Skeletal muscle tissue (tissue), 4 donors: ENCODE results near the gene NMRAL1. TPM values are rescaled to one million over a fixed set of nuclear protein-coding genes. Genes with fewer than 3 reads are reported as not detected.

Experiments
- H3K27ac ChIP-seq: one replicate; pipeline ENCODE4 v1.7.0; 2013; ENCODE audit warnings: mild to moderate bottlenecking, low read depth, low read length, inconsistent platforms
- H3K27me3 ChIP-seq, 3 donors: one replicate each; pipeline ENCODE4 v1.7.0; 2013; ENCODE audit warnings: low read length in 3 of 3; ENCODE audit not compliant: control insufficient read depth in 3 of 3, insufficient read depth in 3 of 3
- H3K36me3 ChIP-seq, 3 donors: one replicate each; pipeline ENCODE4 v1.7.0; 2013; ENCODE audit warnings: low read length in 3 of 3; ENCODE audit not compliant: control insufficient read depth in 3 of 3, insufficient read depth in 3 of 3
- H3K4me1 ChIP-seq, 3 donors: one replicate each; pipeline ENCODE4 v1.7.0; 2013; ENCODE audit warnings: low read length in 3 of 3, mild to moderate bottlenecking in 3 of 3; ENCODE audit not compliant: control insufficient read depth in 3 of 3, insufficient read depth in 3 of 3
- H3K4me3 ChIP-seq, 3 donors: one replicate each; pipeline ENCODE4 v1.7.0; 2013; ENCODE audit warnings: low read length in 3 of 3
- H3K9ac ChIP-seq, 3 donors: one replicate each; pipeline ENCODE4 v1.7.0; 2013; ENCODE audit warnings: low read length in 3 of 3, mild to moderate bottlenecking in 3 of 3, moderate library complexity in 2 of 3, low read depth in 1 of 3
- H3K9me3 ChIP-seq, 3 donors: one replicate each; pipeline ENCODE4 v1.7.0; 2013; ENCODE audit warnings: low read length in 3 of 3; ENCODE audit not compliant: control insufficient read depth in 3 of 3
- total RNA-seq: library from RNA; depleted of rRNA; stranded (reverse); fragments of >200 nt; gene quantifications from one replicate; pipeline ENCODE4 v1.2.3, GENCODE V29; 2014
- donor health status: Osteomylitis.

NMRAL1 gene
- total RNA-seq, 1 donor from 2014 or later: 14.1 TPM

DNA sequence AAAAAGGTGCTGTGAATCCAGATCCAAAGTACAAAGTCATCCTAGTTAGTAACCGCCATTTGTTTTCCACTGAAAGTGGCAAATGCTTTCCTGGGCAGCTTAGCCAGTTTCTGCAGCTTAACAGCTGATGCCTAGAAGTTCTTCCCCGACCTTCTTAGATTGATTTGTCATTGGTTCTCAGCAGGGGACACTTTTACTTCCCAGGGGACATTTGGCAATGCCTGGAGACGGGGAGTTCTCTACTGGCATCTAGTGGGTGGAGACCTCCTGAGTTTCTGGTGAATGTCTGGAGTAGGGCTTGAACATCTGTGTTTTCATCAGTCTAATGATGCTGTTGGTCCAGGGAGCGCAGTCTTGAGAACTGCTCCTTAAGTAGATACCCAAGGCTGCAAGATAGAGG lies 41.2 kb downstream of the NMRAL1 start:
- Histone ChIP-seq H3K27me3 (no peaks in the 10 kb centered on the region), H3K9ac (no peak overlapping the region), H3K9me3 (no peaks in the 10 kb centered on the region), H3K36me3 (peaks cover 10 to 42% (median 27%) of the 10 kb centered on the region in 3 donors), H3K27ac (no peak overlapping the region), H3K4me1 (no peaks in the 10 kb centered on the region), H3K4me3 (no peak overlapping the region)

DNA sequence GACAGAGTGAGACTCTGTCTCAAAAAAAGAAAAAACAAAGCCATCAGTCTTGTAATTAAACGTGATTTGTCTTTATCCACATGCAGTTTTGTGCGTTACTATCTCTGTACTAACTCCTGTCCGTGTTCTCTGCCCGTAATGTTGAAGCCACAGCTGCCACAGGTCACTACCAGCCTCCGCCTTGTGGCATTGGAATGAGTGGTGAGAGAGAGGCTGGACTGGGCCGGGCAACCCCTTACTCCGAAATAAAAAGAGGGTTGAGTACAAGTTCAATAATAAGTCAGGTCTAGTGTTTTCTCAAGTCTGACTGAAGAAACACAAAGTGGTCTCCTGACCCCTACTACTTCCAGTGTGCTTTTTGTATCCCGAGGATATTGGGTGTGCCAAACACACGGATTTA lies 43.4 kb downstream of the NMRAL1 start:
- H3K4me3 ChIP-seq: no peak overlapping the region
- no peaks in the 10 kb centered on the region for H3K9me3 ChIP-seq
- H3K27me3 ChIP-seq: no peaks in the 10 kb centered on the region
- H3K36me3 ChIP-seq: peaks cover 2 to 25% (median 17%) of the 10 kb centered on the region in 3 donors
- H3K4me1 ChIP-seq: peaks cover 10 to 15% (median 10%) of the 10 kb centered on the region in 3 donors
- H3K27ac ChIP-seq: no peak overlapping the region
- no peak overlapping the region for H3K9ac ChIP-seq

DNA sequence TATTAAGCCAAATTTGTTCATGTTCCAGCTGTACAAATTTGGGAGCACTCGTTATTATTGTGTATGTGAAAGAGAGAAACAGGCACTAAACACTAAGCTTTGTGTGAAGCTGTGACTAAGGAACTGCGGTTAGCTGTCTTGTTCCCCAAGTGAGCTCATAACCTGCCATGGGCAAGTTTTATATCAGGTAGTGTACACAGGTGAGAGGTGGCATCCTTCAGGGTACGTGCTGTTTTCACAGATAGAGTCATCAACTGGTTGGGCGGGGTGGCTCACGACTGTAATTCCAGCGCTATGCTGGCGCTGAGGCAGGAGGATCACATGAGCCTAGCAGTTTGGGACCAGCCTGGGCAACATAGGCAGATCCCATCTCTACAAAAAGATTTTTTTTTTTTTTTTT lies 45.9 kb downstream of the NMRAL1 start:
- Histone ChIP-seq H3K27ac (no peak overlapping the region), H3K4me1 (peaks cover 13 to 26% (median 14%) of the 10 kb centered on the region in 3 donors), H3K36me3 (peaks cover 2 to 12% (median 8%) of the 10 kb centered on the region in 3 donors), H3K9ac (no peak overlapping the region), H3K4me3 (no peak overlapping the region), H3K27me3 (no peaks in the 10 kb centered on the region), H3K9me3 (no peaks in the 10 kb centered on the region)

DNA sequence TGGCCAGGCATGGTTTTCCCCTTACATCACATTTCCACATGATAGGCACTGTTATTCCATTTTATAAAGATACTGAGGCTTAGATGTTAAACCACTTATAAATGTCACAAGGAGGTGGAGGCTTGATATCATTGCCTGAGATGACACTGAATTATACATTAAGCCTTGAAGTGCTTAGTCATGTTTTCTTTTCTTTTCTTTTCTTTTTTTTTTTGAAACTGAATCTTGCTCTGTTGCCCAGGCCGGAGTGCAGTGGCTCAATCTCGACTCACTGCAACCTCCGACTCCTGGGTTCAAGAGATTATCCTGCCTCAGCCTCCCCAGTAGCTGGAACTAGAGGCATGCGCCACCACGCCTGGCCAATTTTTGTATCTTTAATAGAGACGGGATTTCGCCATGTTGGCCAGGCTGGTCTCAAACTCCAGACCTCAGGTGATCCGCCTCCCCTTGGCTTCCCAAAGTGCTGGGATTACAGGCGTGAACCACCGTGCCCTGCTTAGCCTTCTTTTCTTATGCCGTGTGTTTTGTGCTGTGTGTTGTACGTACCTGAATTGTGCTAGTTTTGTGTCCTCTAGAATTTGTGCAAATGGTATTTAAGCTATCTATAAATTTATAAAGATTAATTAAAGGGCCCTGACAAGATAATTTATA lies 47.6 kb downstream of the NMRAL1 start:
- H3K27ac ChIP-seq: peak overlapping the region; percentile 87
- H3K9ac ChIP-seq: peak overlapping the region; percentile 91 to 97 (median 93)

DNA sequence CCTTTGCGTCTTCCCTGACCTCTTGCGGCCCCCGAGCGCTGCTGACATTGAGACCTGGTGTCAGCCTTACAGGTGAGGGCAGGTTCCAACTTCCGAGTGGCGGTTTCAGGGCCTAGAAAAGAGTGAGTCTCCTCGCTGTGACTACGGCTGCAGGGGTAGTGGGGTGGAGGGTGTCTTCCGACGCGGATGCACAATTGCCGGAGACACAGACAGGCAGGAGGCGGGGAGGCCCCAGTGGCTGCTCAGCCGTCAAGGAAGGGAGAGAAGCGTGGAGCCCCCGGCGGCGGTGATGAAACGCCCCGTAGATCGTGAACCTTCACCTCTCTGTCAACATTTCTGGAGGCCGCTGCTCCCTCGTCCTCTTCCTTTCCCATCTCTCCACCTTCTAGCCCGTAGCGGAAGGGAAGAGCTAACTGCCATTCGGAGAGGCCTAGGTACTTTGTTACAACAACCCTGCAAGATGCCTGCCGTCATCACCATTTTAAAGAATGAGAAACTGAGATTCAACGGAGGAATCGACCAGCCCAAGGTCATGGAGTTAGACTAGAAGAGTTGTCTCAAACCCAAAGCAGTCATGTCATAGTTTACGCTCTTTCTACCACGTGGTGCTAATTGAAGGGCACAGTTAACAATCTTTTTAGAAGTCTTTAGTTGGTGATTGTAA lies 48.3 kb downstream of the NMRAL1 start:
- peak overlapping the region; percentile 99 to 100 (median 100) for H3K4me3 ChIP-seq
- H3K27me3 ChIP-seq: no peaks in the 10 kb centered on the region
- H3K27ac ChIP-seq: peak overlapping the region; percentile 87
- H3K9me3 ChIP-seq: no peaks in the 10 kb centered on the region
- H3K4me1 ChIP-seq: peaks cover 13 to 26% (median 14%) of the 10 kb centered on the region in 3 donors
- H3K36me3 ChIP-seq: peaks cover 2 to 4% (median 4%) of the 10 kb centered on the region in 3 donors
- H3K9ac ChIP-seq: peak overlapping the region; percentile 91 to 97 (median 93)

More for the DNA sequence above, 47.6 kb downstream of the NMRAL1 start:
- Histone ChIP-seq H3K9me3 (no peaks in the 10 kb centered on the region), H3K27me3 (no peaks in the 10 kb centered on the region), H3K4me1 (peaks cover 13 to 26% (median 14%) of the 10 kb centered on the region in 3 donors), H3K4me3 (peak overlapping the region; percentile 99 to 100 (median 100)), H3K36me3 (peaks cover 2 to 8% (median 7%) of the 10 kb centered on the region in 3 donors)

DNA sequence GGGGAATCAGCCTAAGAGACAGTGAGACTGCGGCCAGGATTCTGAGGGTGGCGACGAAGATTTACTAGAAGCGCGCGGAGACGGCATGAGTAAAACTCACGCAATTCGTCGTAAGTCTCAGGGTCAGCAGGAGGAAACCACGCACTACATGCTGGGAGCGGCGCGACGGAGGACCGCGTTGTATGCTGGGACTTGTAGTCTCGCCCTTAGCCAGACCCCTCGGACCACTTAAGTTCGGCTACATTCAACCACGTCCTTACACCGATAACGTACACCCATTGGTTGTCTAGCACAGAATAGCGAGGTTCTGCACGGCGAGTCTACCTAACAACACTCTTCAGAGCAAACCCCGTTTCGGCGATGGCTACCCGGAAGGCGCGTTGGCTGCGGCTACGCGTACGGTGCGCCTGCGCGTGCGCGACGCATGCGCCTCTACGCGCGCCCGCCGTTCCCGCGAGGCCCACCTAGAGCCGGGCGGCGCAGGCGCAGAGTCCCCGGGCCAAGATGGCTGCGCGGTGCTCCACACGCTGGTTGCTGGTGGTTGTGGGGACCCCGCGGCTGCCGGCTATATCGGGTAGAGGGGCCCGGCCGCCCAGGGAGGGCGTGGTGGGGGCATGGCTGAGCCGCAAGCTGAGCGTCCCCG lies 48.9 kb downstream of the NMRAL1 start, which contains the start of gene DNAJA3:
Gene DNAJA3, plus strand, starts transcription at position 491 of the 643 bp plus-strand sequence. Its CDS starts 14 bp downstream, at position 505.
- H3K27me3 ChIP-seq: no peaks in the 10 kb centered on the region
- peak within 1 kb of the TSS; percentile 99 to 100 (median 100) for H3K4me3 ChIP-seq
- H3K27ac ChIP-seq: peak within 1 kb of the TSS; percentile 87
- H3K9me3 ChIP-seq: no peaks in the 10 kb centered on the region
- H3K4me1 ChIP-seq: peaks cover 13 to 26% (median 14%) of the 10 kb centered on the region in 3 donors
- peaks cover 0 to 2% (median 0%) of the 10 kb centered on the region in 3 donors for H3K36me3 ChIP-seq
- H3K9ac ChIP-seq: peak within 1 kb of the TSS; percentile 91 to 99 (median 97)

DNA sequence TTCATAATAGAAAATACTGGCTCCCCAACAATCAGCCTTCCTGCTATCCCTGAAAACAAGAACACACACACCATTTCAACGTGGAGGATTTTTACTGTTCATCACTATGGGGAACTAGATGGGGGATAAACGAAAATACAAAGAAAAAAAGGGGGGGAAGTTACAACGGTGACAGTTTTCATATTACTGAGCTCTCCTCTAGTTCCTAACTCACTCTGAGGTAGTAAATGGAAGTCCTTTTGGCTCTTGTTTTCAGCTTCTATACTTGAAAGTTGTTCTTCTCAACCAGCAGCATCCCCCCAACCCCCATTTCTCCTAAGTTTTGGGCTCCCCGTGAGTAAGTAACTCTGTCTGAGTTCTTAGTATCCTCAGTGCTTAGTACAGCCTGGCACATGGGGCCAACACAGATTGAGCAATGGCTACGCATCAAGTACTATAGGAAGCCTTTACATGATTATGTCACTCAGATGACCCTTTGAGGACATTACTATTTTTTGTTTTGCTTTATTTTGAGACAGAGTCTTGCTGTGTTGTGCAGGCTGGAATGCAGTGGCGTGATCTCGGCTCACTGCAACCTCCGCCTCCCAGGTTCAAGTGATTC lies 53.8 kb downstream of the NMRAL1 start:
- H3K36me3 ChIP-seq: no peaks in the 10 kb centered on the region
- no peak overlapping the region for H3K27ac ChIP-seq

DNA sequence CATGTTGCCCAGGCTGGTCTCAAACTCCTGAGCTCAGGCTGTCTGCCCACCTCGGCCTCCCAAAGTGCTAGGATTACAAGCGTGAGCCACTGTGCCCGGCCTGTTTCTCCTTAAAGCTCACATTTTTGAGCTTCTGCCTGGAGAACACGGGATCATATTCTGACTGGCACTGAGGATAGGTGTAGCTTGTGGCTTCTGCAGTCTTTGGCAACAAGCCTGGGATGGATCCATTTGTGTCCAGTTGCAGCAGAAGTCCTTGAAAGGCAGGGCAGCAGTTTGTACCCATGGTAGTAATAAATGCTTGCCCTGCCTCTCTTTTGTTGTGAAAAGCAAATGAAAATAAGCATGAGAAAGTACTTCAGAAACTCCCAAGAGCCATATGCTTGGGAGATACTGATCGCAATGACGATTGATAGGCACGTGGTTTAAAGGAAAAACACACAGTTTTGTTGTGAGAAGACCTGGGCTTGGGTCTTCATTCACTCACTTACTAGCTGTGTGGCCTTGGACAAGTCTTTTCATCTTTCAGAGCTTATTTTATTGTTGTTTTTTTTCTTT lies 54.9 kb downstream of the NMRAL1 start:
- no peaks in the 10 kb centered on the region for H3K36me3 ChIP-seq
- H3K9ac ChIP-seq: no peak overlapping the region
- H3K27me3 ChIP-seq: no peaks in the 10 kb centered on the region
- no peak overlapping the region for H3K4me3 ChIP-seq
- peaks cover 15 to 17% (median 15%) of the 10 kb centered on the region in 3 donors for H3K4me1 ChIP-seq
- H3K9me3 ChIP-seq: no peaks in the 10 kb centered on the region
- no peak overlapping the region for H3K27ac ChIP-seq

More for the DNA sequence above, 53.8 kb downstream of the NMRAL1 start:
- no peak overlapping the region for H3K9ac ChIP-seq
- H3K4me3 ChIP-seq: no peak overlapping the region
- H3K9me3 ChIP-seq: no peaks in the 10 kb centered on the region
- no peaks in the 10 kb centered on the region for H3K27me3 ChIP-seq
- peaks cover 6 to 15% (median 10%) of the 10 kb centered on the region in 3 donors for H3K4me1 ChIP-seq

DNA sequence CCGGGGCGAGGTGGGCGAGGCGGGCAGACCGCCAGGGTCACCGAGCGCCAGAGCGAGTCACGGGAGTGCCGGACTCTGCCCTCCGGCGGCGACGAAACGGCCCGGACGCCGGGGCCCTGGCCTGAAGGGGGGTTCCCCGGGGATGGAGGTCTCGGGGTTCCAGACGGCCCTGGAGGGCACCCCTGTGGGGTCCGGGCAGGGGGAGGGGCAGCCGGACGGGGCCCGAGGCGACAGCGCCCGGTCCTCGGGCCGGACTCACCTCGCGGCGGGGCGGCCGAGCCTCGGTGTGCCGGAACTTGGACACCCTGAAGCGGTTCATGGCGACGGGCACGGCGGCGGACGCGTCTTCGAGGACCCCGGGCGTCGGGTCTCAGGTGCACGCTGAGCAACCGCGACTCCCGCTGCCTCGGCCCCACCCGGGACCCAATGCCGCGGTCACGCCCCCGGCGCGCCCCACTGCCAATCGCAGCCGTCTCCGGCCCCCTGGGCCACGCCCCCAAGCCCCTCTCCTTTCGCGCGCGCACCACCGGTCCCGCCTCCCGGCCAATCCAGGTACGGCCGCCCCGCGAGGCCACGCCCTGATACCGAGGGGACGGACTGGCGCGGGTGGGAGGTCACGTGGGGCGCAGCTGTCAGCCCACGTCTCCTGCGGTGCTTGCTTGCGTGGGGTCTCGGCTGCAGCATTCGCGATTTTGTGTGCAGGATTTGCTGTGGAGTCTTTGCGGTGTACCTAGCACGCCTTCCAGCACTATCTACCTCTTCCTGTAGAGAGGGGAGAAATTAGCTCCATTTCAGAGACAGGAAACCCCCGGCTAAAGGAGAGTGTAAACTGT lies 58.0 kb downstream of the NMRAL1 start, which contains the start of gene CORO7:
Gene CORO7, minus strand, starts transcription at position 397 of the 833 bp plus-strand sequence. Its CDS starts 78 bp downstream, at position 319.
- Histone ChIP-seq H3K36me3 (peaks cover 2 to 7% (median 3%) of the 10 kb centered on the region in 3 donors), H3K4me3 (peak within 1 kb of the TSS; percentile 82 to 88 (median 83)), H3K27me3 (no peaks in the 10 kb centered on the region), H3K27ac (peak within 1 kb of the TSS; percentile 68), H3K4me1 (peaks cover 16 to 25% (median 21%) of the 10 kb centered on the region in 3 donors), H3K9ac (peak within 1 kb of the TSS; percentile 73 to 85 (median 74)), H3K9me3 (no peaks in the 10 kb centered on the region)
